GM18951 (cell line): ENCODE results near the gene SNX9.

Experiments
- POLR2A ChIP-seq: IDR thresholded peaks from 4 replicates; pipeline ENCODE4 v1.6.1; 2011; ENCODE audit warnings: mild to moderate bottlenecking; ENCODE audit not compliant: insufficient read length, insufficient read depth; ENCODE audit errors: extremely low read depth
- in situ Hi-C: fragments of 300-500 bp; cut with MboI; formaldehyde crosslinking; loops from one replicate; pipeline ENCODE4 v1.12.0; 2022; ENCODE audit warnings: low sequenced_read_pairs, mixed read lengths, inconsistent platforms; ENCODE audit not compliant: unreplicated experiment

SNX9 gene

DNA sequence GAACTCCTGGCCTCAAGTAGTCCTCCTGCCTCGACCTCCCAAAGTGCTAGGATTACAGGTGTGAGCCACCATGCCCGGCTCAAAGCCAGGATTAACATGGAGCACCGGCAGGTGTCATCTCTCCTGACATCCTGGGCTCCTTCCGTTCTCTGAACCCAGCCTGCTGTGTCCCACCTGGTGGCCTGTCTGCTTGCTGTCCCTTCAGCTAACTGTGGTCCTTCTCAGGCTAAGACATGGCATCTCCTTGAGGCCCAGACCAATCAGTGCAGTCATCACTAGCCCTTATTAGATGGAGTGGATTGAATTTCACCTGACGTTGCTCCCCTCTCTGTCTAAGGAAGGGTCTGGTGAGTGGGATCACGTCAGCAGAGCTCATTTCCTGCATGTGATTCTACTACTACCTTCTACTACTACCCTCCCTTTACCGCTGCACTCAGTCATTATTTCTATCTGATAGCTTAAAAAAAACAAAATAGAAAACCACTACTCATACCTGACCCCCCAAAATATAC, 130.6 kb downstream of the SNX9 start:
- TF ChIP-seq POLR2A, result no peak
- in situ Hi-C loops, result loop anchor here (25.0 kb wide), 1 partner anchor 641 kb away; the partner anchor contains the start of gene TMEM242

DNA sequence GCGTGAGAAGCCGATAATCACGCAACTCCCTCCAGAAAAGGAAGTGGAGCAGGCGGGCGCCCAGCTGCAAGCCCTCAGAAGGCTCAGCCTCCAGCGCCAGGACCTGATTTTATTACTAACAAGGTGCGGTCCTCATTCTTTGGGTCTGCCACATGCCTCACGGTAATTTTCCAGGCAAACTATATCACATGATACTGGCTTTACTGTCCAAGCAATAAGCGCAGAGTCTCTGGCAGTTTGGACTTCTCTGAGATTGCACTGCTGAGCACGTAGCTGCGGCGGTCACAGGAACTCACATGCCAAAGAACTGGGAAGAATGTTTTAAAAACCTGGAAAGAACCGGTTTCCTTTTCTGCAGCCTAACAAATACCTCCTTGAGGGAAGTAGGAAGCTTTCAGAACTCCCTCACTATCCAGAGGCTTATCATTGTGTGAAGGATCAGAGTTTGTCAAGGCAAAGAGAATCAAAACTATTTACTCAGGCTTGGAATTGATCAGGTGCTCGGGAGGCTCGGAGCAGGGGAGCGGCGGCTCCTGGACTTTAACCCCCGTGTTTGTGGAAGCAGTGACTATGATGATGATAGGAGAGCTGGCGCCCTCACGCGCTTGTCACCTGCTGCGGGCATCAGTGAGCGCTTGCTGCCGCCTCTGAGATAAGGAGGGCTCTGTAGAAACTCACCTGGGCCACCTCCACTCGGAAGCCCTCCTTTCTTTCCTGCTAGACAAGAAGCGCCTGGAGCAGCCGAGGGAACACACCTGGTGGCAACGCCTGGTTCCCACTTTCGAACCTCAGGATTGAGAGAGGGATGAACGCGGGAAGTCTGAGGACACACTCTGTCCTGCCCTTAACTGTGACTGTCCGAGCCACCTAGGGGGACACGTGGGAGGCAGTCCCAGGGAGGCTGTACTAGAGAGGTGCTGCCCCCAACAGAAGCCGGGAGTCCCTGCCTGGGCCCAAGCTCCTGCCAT, 131.4 kb downstream of the SNX9 start:
- in situ Hi-C loops, result loop anchor here (25.0 kb wide), 1 partner anchor 642 kb away; the partner anchor contains the start of gene TMEM242
- TF ChIP-seq POLR2A, result no peak

DNA sequence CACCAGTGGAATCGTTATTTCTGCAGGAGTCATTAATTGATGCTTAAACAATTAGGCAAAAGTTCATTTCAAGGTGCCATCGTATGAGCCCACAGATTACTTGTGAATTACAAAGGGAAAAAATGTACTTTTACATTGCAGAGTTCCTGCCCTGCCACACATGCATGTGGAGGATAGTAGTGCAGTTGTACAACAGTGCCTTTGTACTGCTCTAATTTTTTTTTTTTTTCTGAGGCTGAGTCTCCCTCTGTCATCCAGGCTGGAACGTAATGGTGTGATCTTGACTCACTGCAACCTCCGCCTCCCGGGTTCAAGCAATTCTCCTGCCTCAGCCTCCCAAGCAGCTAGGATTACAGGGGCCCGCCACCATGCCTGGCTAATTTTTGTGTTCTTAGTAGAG, 132.6 kb downstream of the SNX9 start:
- TF ChIP-seq POLR2A, result no peak
- in situ Hi-C loops, result loop anchor here (25.0 kb wide), 1 partner anchor 643 kb away; the partner anchor contains the start of gene TMEM242

DNA sequence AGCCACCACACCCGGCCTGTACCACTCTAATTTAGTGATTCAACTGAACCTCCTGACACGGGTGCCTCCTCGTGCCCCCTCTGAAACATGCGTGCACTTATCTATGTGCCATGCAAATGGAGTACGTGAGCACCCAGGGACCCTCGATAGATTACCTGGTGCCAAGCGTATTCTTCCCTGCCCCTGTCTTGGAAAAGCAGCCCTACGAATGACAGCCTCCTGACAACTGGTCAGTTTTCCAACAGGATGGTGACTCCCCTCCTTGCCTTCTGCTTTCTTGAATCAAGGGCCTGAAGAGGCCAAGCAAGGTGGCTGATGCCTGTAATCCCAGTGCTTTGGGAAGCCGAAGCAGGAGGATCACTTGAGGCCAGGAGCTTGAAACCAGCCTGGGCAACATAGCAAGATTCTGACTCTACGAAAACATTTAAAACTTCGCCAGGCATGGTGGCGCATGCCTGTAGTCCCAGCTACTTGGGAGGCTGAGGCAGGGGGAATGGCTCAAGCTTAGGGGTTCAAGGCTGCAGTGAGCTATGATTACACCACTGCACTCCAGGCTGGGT, 133.2 kb downstream of the SNX9 start:
- in situ Hi-C loops, result loop anchor here (25.0 kb wide), 1 partner anchor 644 kb away; the partner anchor contains the start of gene TMEM242
- no peak for TF ChIP-seq POLR2A

DNA sequence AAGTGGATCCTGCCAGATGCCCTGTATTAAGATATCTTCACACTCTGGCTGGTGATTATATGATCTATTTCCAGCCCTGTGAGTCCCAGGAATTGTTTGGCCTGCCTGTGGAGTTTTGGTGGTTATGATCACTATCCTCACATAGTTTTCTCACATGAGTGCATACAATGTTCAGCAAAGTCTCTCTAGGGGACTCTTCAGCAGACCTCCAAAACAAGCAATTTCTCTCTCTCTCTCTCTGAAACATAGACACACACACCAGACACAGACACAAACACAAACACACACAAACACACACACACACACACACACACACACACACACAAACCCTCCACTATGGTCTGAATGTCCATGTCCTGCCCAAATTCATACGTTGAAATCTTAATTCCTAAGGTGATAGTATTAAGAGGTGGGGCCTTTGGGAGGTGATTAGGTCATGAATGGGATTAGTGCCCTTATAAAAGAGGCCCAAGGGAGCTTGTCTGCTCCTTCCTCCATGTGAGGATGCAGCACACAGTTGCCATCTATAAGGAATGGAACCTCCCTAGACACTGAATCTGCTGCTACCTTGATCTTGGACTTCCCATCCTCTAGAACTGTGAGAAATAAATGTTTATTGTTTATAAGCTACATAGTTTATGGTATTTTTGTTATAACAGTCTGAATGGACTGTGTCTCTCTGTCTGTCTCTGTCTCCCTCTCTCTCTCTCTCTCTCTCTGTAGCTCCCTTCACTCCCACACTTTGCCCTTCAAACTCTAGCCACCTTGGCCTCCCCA, 136.6 kb downstream of the SNX9 start:
- no peak for TF ChIP-seq POLR2A
- in situ Hi-C loops, result loop anchor here (25.0 kb wide), 1 partner anchor 647 kb away; the partner anchor contains the start of gene TMEM242

DNA sequence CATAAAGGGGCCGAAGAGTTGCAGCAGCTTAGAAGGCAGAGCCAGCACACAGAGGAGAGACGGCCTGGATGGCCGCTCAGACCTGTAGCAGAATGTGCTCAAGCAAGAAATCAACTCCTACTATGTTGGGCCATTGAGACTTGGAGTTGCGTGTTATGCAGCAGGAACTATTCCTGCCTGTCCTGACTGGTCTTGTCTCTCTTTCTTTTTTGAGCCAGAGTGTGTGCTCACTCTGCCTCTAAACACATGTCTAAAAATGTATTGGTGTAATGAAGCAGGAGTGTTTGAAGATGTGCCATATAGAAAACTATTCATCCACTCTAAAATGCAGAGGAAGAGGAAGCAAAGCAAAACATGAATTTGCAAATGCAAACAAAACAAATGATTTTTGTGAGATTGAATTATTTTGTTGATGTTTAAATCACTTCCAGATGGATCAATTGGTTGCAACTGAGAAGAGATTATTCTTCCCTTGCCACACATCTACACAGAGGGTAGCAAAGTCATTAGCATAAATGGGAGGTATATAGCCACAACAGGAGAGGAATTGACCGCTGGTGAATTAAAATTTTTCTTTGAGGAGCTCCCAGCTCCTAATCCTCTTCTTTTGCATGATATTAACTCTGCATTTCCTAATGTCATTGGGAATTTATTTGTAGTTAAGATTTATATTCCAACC, 138.2 kb downstream of the SNX9 start:
- TF ChIP-seq POLR2A, result no peak

DNA sequence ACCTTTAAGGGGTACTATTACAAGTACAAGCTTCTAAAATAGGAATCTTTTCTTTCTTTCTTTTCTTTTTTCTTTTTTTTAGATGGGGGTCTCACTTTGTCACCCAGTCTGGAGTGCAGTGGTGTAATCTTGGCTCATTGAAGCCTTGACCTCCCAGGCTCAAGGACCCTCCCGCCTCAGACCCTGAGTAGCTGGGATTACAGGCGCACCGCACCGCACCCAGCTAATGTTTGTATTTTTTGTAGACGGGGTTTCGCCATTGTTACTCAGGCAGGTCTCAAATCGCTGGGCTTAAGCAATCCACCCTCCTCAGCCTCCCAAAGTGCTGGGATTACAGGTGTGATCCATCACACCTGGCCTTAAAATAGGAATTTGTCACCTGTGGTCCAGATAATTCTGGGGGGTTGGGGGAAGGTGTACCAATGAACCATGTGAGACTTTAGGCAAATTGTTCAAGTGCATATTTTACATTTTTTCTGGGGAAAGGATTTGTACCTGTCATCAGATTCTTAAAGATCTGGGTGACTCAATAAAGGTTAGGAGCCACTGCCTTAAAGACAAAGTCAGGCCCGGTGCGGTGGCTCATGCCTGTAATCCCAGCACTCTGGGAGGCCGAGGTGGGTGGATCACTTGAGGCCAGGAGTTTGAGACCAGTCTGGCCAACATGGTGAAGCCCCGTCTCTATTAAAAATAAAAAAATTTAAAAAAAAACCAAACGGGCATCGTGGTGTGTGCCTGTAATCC, 139.0 kb downstream of the SNX9 start:
- in situ Hi-C loops, result loop anchor here (25.0 kb wide), 1 partner anchor 650 kb away; the partner anchor contains the start of gene TMEM242
- TF ChIP-seq POLR2A, result no peak

More for the DNA sequence above, 138.2 kb downstream of the SNX9 start:
- in situ Hi-C loops, result loop anchor here (25.0 kb wide), 1 partner anchor 649 kb away; the partner anchor contains the start of gene TMEM242

DNA sequence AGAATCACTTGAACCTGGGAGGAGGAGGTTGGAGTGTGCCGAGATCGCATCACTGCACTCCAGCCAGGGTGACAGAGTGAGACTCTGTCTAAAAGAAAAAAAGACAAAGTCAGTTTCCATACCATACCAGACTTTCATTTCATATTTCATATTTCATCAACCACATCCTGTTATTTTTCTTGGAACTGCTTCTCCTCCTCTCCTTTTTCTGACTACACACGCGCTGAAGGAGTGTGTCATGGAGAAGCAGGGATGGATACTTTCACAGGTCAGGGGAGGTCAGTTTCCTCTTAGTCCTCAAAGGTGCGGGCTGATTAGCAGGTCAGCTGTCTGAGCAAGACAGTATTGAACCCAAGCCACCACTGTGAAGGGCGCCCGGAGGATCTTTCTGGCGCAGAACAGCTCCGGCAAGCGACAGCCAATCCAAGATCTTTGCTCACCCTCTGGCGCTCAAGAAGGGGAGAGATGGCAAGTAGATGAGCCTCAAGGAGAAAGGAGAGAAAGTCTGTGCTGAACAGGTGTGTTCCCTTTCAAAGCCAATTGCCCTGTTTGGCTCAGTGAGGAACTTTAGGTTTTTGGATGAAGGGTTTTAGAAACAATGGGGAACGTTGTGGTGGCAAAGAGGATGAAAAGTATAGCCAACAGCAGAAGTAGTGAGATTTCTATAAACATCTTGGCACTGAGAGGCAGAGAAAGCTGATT, 139.7 kb downstream of the SNX9 start:
- in situ Hi-C loops, result loop anchor here (25.0 kb wide), 1 partner anchor 650 kb away; the partner anchor contains the start of gene TMEM242
- no peak for TF ChIP-seq POLR2A

DNA sequence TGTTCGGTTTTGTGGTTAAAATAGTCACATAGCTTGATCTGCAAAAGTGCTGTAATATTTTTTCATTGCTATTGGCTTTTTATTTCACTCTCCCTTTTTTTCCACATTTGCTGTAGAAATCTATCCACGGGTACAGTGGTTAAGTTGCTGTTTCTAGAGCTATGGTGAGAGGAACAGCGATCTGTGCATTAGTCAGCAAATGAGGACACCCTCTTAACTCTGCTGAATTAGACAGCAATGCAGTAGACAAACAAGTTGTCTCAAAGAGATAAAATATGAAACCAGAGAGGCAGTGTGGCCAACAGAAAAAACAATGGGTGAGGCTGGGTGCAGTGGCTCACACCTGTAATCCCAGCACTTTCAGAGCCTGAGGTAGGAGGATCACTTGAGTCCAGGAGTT, 141.1 kb downstream of the SNX9 start:
- TF ChIP-seq POLR2A, result no peak
- in situ Hi-C loops, result loop anchor here (25.0 kb wide), 1 partner anchor 652 kb away; the partner anchor contains the start of gene TMEM242

DNA sequence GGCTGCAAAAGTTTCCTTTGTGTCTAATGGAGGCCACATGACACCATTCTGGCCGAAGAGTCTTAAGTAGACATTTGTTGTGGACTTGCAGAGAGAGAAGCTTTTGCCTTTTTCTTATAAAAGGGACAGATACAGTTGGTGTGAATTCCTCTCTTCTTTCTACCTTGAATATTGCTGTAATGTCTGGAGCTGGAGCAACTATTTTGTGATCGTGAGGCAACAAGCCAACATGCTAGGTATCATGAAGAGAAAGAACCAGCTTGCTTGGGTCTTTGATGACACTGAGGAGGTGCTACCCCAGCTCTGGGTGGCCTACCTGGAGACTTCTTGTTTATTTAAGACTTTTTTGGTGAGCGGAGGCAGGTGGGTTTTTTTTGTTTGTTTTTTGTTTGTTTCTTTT, 142.3 kb downstream of the SNX9 start:
- no peak for TF ChIP-seq POLR2A
- in situ Hi-C loops, result loop anchor here (25.0 kb wide), 1 partner anchor 653 kb away; the partner anchor contains the start of gene TMEM242

DNA sequence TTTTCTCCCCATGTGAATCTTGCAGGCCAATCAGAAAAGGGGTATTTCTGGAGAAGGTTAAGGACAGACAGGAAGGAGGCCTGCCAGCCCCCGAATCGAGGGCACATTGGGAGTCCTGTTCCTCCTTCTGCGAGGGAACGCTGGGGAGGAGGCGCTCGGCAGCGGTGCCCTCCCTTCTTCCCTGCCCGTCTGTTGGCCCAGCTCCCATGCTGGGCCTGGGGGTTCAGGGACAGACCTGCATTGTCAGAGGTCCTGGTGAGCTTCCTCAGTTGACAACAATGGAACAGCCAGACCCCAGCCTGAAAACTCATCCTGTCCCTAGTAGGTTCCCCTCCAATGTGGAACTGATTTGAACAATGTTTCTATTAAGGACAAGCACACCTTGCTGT, 143.5 kb downstream of the SNX9 start:
- no peak for TF ChIP-seq POLR2A
- in situ Hi-C loops, result loop anchor here (25.0 kb wide), 1 partner anchor 654 kb away; the partner anchor contains the start of gene TMEM242

DNA sequence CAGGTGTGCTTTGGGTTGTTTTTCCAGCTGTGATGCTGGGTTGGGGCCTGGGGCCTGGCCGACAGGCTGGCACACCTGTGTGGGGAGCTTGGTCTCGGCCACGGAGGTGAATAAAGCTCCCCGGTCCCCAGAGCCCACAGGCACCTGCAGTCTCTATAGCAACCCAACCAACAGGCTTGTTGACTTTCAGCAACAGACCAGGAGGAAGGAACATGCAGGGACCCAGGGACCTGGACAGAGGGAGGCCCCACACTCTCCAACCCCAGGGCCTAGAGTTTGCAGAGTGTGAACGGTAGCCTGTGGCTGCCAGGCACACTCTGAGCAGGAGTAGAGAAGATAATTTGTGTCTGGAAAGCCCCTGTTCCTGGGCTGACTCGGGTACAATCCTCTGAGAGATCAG, 144.0 kb downstream of the SNX9 start:
- TF ChIP-seq POLR2A, result no peak
- in situ Hi-C loops, result loop anchor here (25.0 kb wide), 1 partner anchor 655 kb away; the partner anchor contains the start of gene TMEM242
